ENCODE measurements around the gene WDR91.
A peak's percentile ranks its signal among the peaks of the same experiment; 100 is the strongest.
"Not testable (repeated sequence)": the region's sequence is repeated elsewhere in the genome, so short reads cannot be mapped to it uniquely, and the experiment has no call there.

The WDR91 gene

GRCh38 chr7:135211179-135211945, at the start of gene WDR91:
Gene WDR91 (minus strand): TSS chr7:135211526. CDS start chr7:135211502, 24 bp downstream.
- DNase-seq = peak; percentile 96

GRCh38 chr7:135260470-135260869, 49.1 kb upstream of the WDR91 start:
- no peak for DNase-seq

- DNase-seq = no peak
Measured at GRCh38 chr7:135259702-135260101, 48.4 kb upstream of the WDR91 start.

- DNase-seq = no peak
Measured at GRCh38 chr7:135258585-135258984, 47.3 kb upstream of the WDR91 start.

GRCh38 chr7:135257790-135258189, 46.5 kb upstream of the WDR91 start:
- DNase-seq = no peak

GRCh38 chr7:135253851-135254771, 42.8 kb upstream of the WDR91 start:
- DNase-seq = no peak

GRCh38 chr7:135251496-135252391, 40.4 kb upstream of the WDR91 start:
- DNase-seq = no peak

- DNase-seq = no peak
Measured at GRCh38 chr7:135248546-135248945, 37.2 kb upstream of the WDR91 start.

GRCh38 chr7:135247746-135248471, 36.6 kb upstream of the WDR91 start:
- no peak for DNase-seq

- no peak for DNase-seq
Measured at GRCh38 chr7:135246191-135246825, 35.0 kb upstream of the WDR91 start.

- DNase-seq = no peak
Measured at GRCh38 chr7:135245226-135246190, 34.2 kb upstream of the WDR91 start.

- no peak for DNase-seq
Measured at GRCh38 chr7:135242096-135242684, 30.9 kb upstream of the WDR91 start.

- DNase-seq = no peak
Measured at GRCh38 chr7:135240441-135240840, 29.1 kb upstream of the WDR91 start.

GRCh38 chr7:135239263-135239662, 27.9 kb upstream of the WDR91 start:
- DNase-seq = no peak

GRCh38 chr7:135238112-135238744, 26.9 kb upstream of the WDR91 start:
- DNase-seq = no peak

- DNase-seq = no peak
Measured at GRCh38 chr7:135236727-135237126, 25.4 kb upstream of the WDR91 start.

- DNase-seq = no peak
Measured at GRCh38 chr7:135235841-135236240, 24.5 kb upstream of the WDR91 start.

GRCh38 chr7:135234727-135235126, 23.4 kb upstream of the WDR91 start:
- no peak for DNase-seq

GRCh38 chr7:135234095-135234494, 22.8 kb upstream of the WDR91 start:
- DNase-seq = not testable (repeated sequence)

All from activated effector memory CD4-positive, alpha-beta T cell treated with Interleukin-2 at 50 U/mL for 16 hours (primary cell).